ENCODE results near the gene PTPN14. TPM values are rescaled to one million over a fixed set of nuclear protein-coding genes. Genes with fewer than 3 reads are reported as not detected.
A peak's percentile ranks its signal among the peaks of the same experiment; 100 is the strongest.

The PTPN14 gene
- total and polyA plus RNA-seq, 12 donors, result 5.0 to 71.6 (median 42.3) TPM

DNA sequence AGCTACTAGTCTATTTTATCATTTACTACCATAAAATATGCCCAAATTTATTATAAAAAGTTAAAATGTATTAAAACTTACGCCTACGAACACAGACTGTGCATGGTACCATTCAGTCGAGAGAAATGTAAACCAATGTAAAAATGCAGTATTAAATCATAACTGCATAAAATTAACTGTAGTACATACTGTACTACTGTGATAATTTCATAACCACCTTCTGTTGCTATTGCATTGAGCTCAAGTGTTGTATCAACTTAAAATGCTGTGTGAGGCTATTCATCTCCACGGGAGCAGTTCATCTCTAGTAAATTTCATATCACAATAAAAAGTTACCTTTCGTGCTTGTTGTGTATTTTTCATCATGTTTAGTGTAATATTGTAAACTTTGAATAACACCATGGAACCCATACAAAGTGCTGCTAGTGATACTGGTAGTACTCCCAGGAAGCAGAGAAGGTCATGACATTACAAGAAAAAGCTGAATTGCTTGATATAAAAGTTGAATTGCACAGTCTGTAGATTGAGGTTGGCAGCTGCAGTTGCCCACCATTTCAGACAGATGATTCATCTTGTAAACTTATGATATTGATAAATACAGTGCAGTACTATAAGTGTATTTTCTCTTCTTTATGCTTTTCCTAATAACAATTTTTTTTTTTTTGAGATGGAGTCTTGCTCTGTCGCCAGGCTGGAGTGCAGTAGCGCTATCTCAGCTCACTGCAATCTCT lies 32.6 kb upstream of the PTPN14 start:
- TF ChIP-seq, protein P1, sequence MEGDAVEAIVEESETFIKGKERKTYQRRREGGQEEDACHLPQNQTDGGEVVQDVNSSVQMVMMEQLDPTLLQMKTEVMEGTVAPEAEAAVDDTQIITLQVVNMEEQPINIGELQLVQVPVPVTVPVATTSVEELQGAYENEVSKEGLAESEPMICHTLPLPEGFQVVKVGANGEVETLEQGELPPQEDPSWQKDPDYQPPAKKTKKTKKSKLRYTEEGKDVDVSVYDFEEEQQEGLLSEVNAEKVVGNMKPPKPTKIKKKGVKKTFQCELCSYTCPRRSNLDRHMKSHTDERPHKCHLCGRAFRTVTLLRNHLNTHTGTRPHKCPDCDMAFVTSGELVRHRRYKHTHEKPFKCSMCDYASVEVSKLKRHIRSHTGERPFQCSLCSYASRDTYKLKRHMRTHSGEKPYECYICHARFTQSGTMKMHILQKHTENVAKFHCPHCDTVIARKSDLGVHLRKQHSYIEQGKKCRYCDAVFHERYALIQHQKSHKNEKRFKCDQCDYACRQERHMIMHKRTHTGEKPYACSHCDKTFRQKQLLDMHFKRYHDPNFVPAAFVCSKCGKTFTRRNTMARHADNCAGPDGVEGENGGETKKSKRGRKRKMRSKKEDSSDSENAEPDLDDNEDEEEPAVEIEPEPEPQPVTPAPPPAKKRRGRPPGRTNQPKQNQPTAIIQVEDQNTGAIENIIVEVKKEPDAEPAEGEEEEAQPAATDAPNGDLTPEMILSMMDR (IDR thresholded peaks at IDR 0.05), result no peak
- no peak overlapping the region for H3K27ac ChIP-seq
- DNase-seq (no peak), ATAC-seq (no peak)
- 89 to 91% methylated on average over 7 of the region's 7 CpGs for WGBS, 2 donors
- H3K27me3 ChIP-seq, result no peaks in the 10 kb centered on the region
- intact Hi-C loops (cut with DNase I), result loop anchor here (1.0 to 10.0 kb wide), 11 partner anchors 37 to 369 kb away; no protein-coding TSS in a partner anchor
- H3K4me1 ChIP-seq, result peaks cover 0 to 3% (median 0%) of the 10 kb centered on the region in 9 donors
- H3K9me3 ChIP-seq, result no peaks in the 10 kb centered on the region
- no peak overlapping the region for H3K4me3 ChIP-seq
- no peaks in the 10 kb centered on the region for H3K36me3 ChIP-seq

DNA sequence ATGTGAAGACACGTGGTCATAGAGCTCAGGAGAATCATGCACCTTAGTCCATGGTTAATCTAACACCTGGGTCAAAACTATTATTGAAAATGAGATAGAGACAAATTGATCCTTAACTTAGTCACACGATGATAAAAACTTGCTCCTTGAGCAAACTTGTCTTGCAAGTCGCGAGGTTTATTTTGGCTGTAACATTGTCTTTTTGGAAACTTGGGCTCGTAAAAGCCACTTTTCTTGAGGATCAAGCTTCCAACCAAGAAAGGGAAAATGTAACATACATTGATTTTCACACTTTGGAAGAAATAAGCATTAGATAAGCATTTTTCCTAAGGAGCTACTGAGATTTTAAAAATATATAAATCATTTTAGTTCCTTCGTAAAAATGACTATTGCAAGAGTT lies 31.7 kb upstream of the PTPN14 start:
- TF ChIP-seq, protein P1 (IDR thresholded peaks at IDR 0.05), result no peak
- Histone ChIP-seq H3K27me3 (no peaks in the 10 kb centered on the region), H3K27ac (no peak overlapping the region), H3K9me3 (no peaks in the 10 kb centered on the region), H3K4me3 (no peak overlapping the region), H3K4me1 (peaks cover 0 to 3% (median 0%) of the 10 kb centered on the region in 9 donors), H3K36me3 (no peaks in the 10 kb centered on the region)
- DNase-seq, result no peak
- intact Hi-C loops (cut with DNase I), result loop anchor here in 9 of 10 donors (2.0 to 10.0 kb wide), 8 partner anchors 36 to 368 kb away; no protein-coding TSS in a partner anchor
- ATAC-seq, result no peak
- WGBS, 2 donors, result 85 to 88% methylated on average over 6 of the region's 6 CpGs

DNA sequence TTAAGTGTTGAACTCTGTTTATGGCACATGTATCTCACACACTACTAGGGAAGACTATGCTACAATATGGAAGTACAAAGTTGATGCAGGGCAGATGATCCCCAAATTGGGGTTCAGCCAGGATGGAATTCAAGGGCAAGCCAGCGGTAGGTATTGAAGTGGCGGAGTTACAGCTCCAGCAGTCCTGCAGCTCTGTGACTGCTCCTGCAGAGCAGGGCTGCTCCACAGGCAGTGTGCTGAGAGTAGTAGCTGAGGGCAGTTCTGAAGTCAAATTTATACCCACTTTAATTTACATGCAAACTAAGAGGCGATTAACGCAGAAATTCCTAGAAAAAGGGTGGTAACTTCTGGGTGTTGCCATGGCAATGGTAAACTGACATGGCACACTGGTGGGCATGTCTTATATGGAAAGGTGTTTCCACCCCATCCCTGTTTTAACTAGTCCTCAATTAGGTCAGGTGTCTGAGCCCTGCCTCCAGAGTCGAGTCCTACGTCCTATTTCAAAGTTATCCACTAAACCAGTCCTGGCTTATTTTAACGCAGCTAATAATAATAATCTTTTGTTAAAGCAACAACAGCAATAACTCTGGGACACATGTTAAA lies 31.0 kb upstream of the PTPN14 start:
- Histone ChIP-seq H3K36me3 (no peaks in the 10 kb centered on the region), H3K27me3 (no peaks in the 10 kb centered on the region), H3K4me3 (no peak overlapping the region), H3K4me1 (peaks cover 0 to 3% (median 0%) of the 10 kb centered on the region in 9 donors), H3K9me3 (peaks cover 0 to 1% (median 0%) of the 10 kb centered on the region in 11 donors), H3K27ac (no peak overlapping the region)
- DNase-seq (no peak), ATAC-seq (no peak)
- intact Hi-C loops (cut with DNase I), result loop anchor here in 9 of 10 donors (2.0 to 10.0 kb wide), 8 partner anchors 35 to 368 kb away; no protein-coding TSS in a partner anchor
- TF ChIP-seq, protein P1 (IDR thresholded peaks at IDR 0.05), result no peak
- WGBS, 2 donors, result 75 to 84% methylated on average over 7 of the region's 7 CpGs

DNA sequence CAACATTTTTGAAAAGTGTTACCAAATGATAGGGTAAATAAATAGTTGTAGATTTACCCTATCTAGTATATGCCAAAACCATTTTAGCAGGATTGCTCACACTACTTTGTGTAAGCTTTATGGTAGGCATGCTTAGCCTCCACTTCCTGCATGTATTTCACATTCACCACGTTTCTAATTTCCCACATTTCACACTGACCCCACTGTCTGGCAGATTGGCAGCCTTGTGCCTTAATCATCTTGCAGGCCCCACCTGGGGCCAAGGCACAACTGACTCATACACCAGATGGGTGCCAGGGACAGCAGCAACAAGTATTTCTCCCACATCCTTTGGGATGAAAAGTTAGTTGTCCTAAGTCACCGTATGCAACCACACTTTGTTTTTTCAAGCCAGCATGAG lies 30.4 kb upstream of the PTPN14 start:
- intact Hi-C loops (cut with DNase I), result loop anchor here in 9 of 10 donors (2.0 to 10.0 kb wide), 8 partner anchors 34 to 367 kb away; no protein-coding TSS in a partner anchor
- H3K27me3 ChIP-seq, result no peaks in the 10 kb centered on the region
- 48 to 60% methylated on average over 2 of the region's 2 CpGs for WGBS, 2 donors
- TF ChIP-seq, protein P1 (IDR thresholded peaks at IDR 0.05), result no peak
- ATAC-seq, result peak in 3 of 8 donors; percentile 22 to 49 (median 47)
- no peak for DNase-seq
- no peak overlapping the region for H3K4me3 ChIP-seq
- peaks cover 0 to 3% (median 0%) of the 10 kb centered on the region in 9 donors for H3K4me1 ChIP-seq
- no peaks in the 10 kb centered on the region for H3K36me3 ChIP-seq
- H3K9me3 ChIP-seq, result peaks cover 0 to 7% (median 2%) of the 10 kb centered on the region in 11 donors
- no peak overlapping the region for H3K27ac ChIP-seq
